AG04450 (cell line): ENCODE measurements around the gene CEP57. TPM values are rescaled to one million over a fixed set of nuclear protein-coding genes. Genes with fewer than 3 reads are reported as not detected.

Experiments used
- CTCF ChIA-PET: fragments of 300-600, 350-600 bp; formaldehyde crosslinking; extraction: SDS; loops from one replicate; lab custom pipeline; 2022; ENCODE audit warnings: antibody characterized with exemption, inconsistent platforms; lab: Charles Lee
- POLR2A ChIA-PET: fragments of 350-600 bp; formaldehyde crosslinking; extraction: SDS; loops from one replicate; lab custom pipeline; 2021; ENCODE audit warnings: antibody characterized with exemption, inconsistent platforms; lab: Yijun Ruan, JAX
- DNase-seq: peaks from one replicate; pipeline ENCODE4 v3.0.0-alpha.2; 2011; ENCODE audit warnings: low read depth, low spot score
- H3K27ac ChIP-seq: one replicate; pipeline ENCODE4 v1.5.1; 2012; ENCODE audit warnings: low read depth, low read length, control low read depth
- H3K27me3 ChIP-seq: one replicate; pipeline ENCODE4 v1.6.0; 2012; ENCODE audit warnings: low read length; ENCODE audit not compliant: control insufficient read depth, insufficient read depth
- H3K4me3 ChIP-seq: 2 replicates; pipeline ENCODE4 v1.5.1; 2011; ENCODE audit warnings: mild to moderate bottlenecking, low read depth, low read length, control low read depth
- H3K9me3 ChIP-seq: 2 replicates; pipeline ENCODE4 v1.5.1; 2012; ENCODE audit warnings: low read length; ENCODE audit not compliant: control insufficient read depth, insufficient read depth
- polyA plus RNA-seq: library from polyadenylated mRNA; depleted of rRNA; stranded (reverse); fragments of >200 nt; gene quantifications from 2 replicates; pipeline ENCODE4 v1.2.3, GENCODE V29; 2011
- TF ChIP-seq, protein P1 (sequence below): IDR thresholded peaks from 2 replicates; pipeline ENCODE4 v1.5.1; 2011; ENCODE audit warnings: low read depth, low read length, control low read depth, inconsistent platforms

Gene CEP57
- polyA plus RNA-seq, 1 experiment = 49.2 TPM

DNA sequence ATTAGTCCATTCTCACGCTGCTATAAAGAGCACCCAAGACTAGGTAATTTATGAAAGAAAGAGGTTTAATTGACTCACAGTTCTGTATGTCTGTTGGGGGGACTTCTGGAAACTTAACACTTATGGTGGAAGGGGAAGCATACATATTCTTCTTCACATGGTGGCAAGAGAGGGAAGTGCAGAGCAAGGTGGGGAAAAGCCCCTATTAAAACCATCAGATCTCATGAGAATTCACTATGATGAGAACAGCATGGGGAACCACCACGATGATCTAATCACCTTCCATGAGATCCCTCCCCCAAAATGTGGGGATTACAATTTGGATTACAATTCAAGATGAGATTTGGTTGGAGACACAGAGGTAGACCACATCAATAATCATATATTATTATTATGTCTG lies 25.7 kb downstream of the CEP57 start:
- DNase-seq = no peak
- Histone ChIP-seq H3K27ac (no peak overlapping the region), H3K9me3 (no peaks in the 10 kb centered on the region), H3K4me3 (no peak overlapping the region), H3K27me3 (no peaks in the 10 kb centered on the region)
- ChIA-PET POLR2A (no interaction called here), CTCF (no interaction called here)
- TF ChIP-seq, protein P1, sequence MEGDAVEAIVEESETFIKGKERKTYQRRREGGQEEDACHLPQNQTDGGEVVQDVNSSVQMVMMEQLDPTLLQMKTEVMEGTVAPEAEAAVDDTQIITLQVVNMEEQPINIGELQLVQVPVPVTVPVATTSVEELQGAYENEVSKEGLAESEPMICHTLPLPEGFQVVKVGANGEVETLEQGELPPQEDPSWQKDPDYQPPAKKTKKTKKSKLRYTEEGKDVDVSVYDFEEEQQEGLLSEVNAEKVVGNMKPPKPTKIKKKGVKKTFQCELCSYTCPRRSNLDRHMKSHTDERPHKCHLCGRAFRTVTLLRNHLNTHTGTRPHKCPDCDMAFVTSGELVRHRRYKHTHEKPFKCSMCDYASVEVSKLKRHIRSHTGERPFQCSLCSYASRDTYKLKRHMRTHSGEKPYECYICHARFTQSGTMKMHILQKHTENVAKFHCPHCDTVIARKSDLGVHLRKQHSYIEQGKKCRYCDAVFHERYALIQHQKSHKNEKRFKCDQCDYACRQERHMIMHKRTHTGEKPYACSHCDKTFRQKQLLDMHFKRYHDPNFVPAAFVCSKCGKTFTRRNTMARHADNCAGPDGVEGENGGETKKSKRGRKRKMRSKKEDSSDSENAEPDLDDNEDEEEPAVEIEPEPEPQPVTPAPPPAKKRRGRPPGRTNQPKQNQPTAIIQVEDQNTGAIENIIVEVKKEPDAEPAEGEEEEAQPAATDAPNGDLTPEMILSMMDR = no peak

DNA sequence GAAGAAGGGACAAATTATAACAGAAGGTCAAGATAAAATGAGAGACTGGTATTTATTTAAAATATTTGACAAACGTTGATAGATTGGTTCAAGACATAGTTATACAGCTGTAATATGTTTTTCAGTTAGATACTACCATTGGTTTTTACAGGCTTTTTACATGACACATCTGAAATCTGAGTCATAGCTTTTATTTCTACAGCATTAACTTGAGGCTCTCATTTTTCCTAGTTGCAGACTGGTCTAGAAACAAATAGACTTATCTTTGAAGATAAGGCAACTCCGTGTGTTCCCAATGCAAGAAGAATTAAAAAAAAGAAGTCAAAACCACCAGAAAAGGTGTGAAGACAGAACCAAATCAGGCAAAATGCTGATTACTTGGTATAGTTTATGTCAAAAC lies 31.3 kb downstream of the CEP57 start:
- CTCF ChIA-PET = interaction anchor here (0.7 to 0.9 kb wide), 2 partner anchors 18 to 521 kb away, joined by 3 read pairs; partner anchors contain the start of gene MAML2

DNA sequence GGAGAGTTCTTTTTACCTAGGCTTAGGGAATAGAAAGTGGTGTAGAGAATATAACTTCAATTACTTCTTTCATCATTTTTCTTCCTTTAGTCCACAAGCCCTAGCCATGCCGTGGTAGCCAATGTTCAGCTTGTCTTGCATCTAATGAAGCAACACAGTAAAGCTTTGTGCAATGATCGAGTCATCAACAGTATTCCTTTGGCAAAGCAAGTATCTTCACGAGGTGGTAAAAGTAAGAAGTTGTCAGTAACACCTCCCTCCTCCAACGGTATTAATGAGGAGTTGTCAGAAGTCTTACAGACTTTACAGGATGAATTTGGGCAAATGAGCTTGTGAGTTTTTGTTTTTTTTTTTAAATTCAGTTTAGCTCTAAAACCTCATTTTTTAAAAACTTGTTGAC lies 37.4 kb downstream of the CEP57 start:
- Histone ChIP-seq H3K27me3 (no peaks in the 10 kb centered on the region), H3K9me3 (no peaks in the 10 kb centered on the region), H3K4me3 (no peak overlapping the region), H3K27ac (no peak overlapping the region)
- POLR2A ChIA-PET = interaction anchor here (1.2 kb wide), 1 partner anchor 38 kb away, joined by 3 read pairs; the partner anchor contains the start of genes CEP57 and FAM76B
- CTCF ChIA-PET = interaction anchor here (0.6 to 1.7 kb wide), 4 partner anchors 8 to 566 kb away, joined by 3 to 6 read pairs (median 3); partner anchors contain the start of gene MAML2
- TF ChIP-seq, protein P1 = no peak
- DNase-seq = no peak

More for the DNA sequence above, 31.3 kb downstream of the CEP57 start:
- H3K4me3 ChIP-seq = no peak overlapping the region
- no peak for DNase-seq
- H3K27me3 ChIP-seq = no peaks in the 10 kb centered on the region
- POLR2A ChIA-PET = no interaction called here
- H3K27ac ChIP-seq = no peak overlapping the region
- TF ChIP-seq, protein P1 = no peak
- H3K9me3 ChIP-seq = no peaks in the 10 kb centered on the region

DNA sequence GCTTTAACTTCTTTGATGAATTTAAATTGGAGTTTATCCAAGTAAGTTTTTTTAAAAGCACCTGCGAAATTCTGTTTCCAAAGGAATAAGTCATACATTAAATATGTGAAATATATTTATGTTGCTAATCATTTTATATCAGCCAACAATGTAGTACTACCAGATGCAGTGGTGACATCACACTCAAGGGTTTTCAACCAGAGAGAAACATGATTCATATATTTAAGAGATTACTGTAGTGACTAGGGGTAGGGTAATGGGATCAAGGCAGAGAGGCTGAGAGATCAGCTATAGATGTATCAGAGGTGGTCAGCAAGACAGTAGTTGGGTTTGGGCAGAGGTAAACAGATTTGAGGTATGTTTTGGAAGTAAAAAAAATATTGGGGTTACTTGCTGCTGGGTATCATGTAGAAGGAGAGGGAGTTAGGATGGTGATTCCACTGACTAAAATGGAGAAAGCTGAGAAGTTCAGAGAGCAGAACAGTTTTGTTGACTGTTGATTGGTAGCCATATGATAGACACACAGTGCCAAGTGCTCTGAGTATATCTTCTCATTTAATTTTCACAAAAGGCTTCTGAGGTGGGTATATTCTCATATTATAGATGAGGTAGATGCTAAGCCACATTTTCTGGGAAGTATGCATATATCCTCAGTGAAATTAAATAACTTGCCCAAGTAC lies 39.4 kb downstream of the CEP57 start:
- TF ChIP-seq, protein P1 = no peak
- no peak for DNase-seq
- no peak overlapping the region for H3K27ac ChIP-seq
- no peaks in the 10 kb centered on the region for H3K9me3 ChIP-seq
- ChIA-PET CTCF (interaction anchor here (0.7 to 1.3 kb wide), 2 partner anchors 244 to 514 kb away, joined by 3 to 7 read pairs; partner anchors contain the start of gene MAML2), POLR2A (no interaction called here)
- no peaks in the 10 kb centered on the region for H3K27me3 ChIP-seq
- no peak overlapping the region for H3K4me3 ChIP-seq

DNA sequence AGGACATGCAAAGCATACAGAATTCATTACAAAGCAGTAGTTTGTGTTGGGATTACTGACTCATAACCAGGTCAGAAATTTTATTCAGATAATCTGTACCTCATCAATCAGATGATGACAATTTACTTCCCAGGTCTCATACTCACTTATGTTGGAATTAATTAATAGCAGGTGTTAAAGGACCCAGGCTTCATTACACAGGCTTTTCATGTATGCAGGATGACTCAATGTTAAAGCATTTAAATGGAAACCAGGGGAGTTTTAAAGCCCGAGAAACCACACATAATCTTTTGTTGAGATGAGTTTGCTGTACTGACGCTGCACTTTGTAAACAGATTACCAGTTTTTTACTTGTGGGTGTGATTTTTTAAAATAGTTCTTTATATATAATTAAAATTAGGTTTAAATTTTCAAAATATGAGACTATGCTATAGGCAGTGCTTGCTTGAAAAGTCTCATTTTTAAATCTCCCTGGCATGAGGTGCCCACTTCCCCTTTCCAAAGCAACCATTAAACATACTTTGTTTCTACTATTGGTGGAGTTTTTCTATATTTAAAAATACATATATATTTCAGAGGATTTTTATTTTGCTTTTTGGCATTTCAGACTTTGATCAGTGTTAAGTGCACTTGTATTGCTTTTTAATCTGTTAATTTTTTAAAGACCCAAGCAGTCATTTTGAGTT lies 41.0 kb downstream of the CEP57 start:
- POLR2A ChIA-PET = no interaction called here
- Histone ChIP-seq H3K4me3 (no peak overlapping the region), H3K27me3 (no peaks in the 10 kb centered on the region), H3K9me3 (no peaks in the 10 kb centered on the region), H3K27ac (peak overlapping the region; percentile 66)
- TF ChIP-seq, protein P1 = no peak
- peak; percentile 85 for DNase-seq
- CTCF ChIA-PET = interaction anchor here (1.1 to 3.1 kb wide), 2 partner anchors 512 to 562 kb away, joined by 3 to 13 read pairs; partner anchors contain the start of gene MAML2
